Karpas-422 (cell line): ENCODE measurements around the gene ZFYVE19. TPM values are rescaled to one million over a fixed set of nuclear protein-coding genes. Genes with fewer than 3 reads are reported as not detected.

Experiments
- DNase-seq: peaks from one replicate; pipeline ENCODE4 v3.0.0-alpha.2; 2015
- H2AFZ ChIP-seq: fragments of 200-600 bp; sonication (generic); 2 replicates; pipeline ENCODE4 v1.6.1; 2014; ENCODE audit warnings: antibody characterized with exemption, low read length, mixed read lengths
- H3K27ac ChIP-seq: fragments of 200-600 bp; sonication (generic); 2 replicates; pipeline ENCODE4 v1.5.1; 2014; ENCODE audit warnings: mild to moderate bottlenecking, low read length, moderate library complexity
- H3K27me3 ChIP-seq: fragments of 200-600 bp; sonication (generic); 2 replicates; pipeline ENCODE4 v1.6.1; 2014; ENCODE audit warnings: low read length, mixed read lengths
- H3K36me3 ChIP-seq: fragments of 200-600 bp; sonication (generic); 2 replicates; pipeline ENCODE4 v1.6.1; 2014; ENCODE audit warnings: low read length, mixed read lengths; ENCODE audit not compliant: insufficient read depth
- H3K4me1 ChIP-seq: fragments of 200-600 bp; sonication (generic); 2 replicates; pipeline ENCODE4 v1.6.1; 2014; ENCODE audit warnings: mild to moderate bottlenecking, low read length, mixed read lengths
- H3K4me2 ChIP-seq: fragments of 200-600 bp; sonication (generic); 2 replicates; pipeline ENCODE4 v1.6.1; 2014; ENCODE audit warnings: low read length, low read depth, mild to moderate bottlenecking; ENCODE audit not compliant: poor library complexity, severe bottlenecking
- H3K4me3 ChIP-seq: fragments of 200-600 bp; sonication (generic); 2 replicates; pipeline ENCODE4 v1.5.1; 2014; ENCODE audit warnings: mild to moderate bottlenecking, antibody characterized with exemption, low read length, mixed read lengths
- H3K79me2 ChIP-seq: fragments of 200-600 bp; sonication (generic); 2 replicates; pipeline ENCODE4 v1.6.1; 2014; ENCODE audit warnings: mild to moderate bottlenecking, low read length, mixed read lengths
- H3K9ac ChIP-seq: fragments of 200-600 bp; sonication (generic); 2 replicates; pipeline ENCODE4 v1.6.0; 2014; ENCODE audit warnings: low read length
- H3K9me2 ChIP-seq: fragments of 200-600 bp; sonication (generic), shearing (Covaris generic); replicated peaks from 2 replicates; pipeline ENCODE4 v1.6.0; 2014; ENCODE audit warnings: mild to moderate bottlenecking, low read length, moderate library complexity; ENCODE audit not compliant: insufficient read depth
- H3K9me3 ChIP-seq: fragments of 300-700, 200-600 bp; sonication (generic); 2 replicates; pipeline ENCODE4 v1.6.1; 2014; ENCODE audit warnings: low read length, mixed read lengths
- H4K20me1 ChIP-seq: fragments of 200-600 bp; sonication (generic); 2 replicates; pipeline ENCODE4 v1.6.1; 2014; ENCODE audit warnings: mild to moderate bottlenecking, antibody characterized with exemption, low read length, low read depth; ENCODE audit not compliant: insufficient read depth
- total RNA-seq: library from RNA; depleted of rRNA; stranded (reverse); fragments of >200 nt; shearing (Covaris generic); gene quantifications from 2 replicates; pipeline ENCODE4 v1.2.3, GENCODE V29; 2014; ENCODE audit warnings: low replicate concordance

The ZFYVE19 gene
- total RNA-seq, 1 experiment from 2014 or later, result 14.5 TPM

DNA sequence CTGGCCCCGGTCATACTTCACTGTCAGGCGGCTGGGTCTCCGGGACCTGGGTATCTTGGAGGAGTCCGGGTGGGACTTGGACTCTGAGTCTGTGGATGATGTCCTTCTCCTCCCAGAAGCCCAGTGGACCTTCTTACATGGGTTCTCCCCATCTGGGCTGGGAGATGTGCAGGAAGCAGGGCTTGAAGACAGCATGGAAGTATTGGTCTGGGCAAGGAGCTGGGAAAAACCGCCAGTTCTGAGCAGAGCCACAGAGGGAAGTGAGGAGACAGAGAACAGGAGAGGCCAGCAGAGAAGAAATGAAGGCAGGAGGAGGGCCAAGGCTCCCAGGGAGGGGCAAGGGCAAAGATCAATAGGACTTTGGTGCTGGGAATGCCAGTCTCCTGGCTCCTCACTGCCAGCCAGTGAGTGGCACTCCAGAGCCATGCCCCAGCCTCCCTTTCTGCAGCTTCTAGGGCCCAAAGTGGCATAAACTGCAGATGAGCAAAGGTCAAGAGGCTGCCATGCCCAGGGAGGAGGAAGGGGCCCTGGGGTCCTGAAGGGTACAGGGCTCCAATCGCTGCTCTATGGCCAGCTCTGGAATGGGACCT, 21.7 kb downstream of the ZFYVE19 start, which contains the start of gene PPP1R14D:
TSS of gene PPP1R14D (minus strand) at position 262 of the 590 bp plus-strand sequence. CDS start at position 195, 67 bp downstream.
- Histone ChIP-seq H3K4me1 (peaks cover 4% of the 10 kb centered on the region; the same call in 1 of the 2 replicates), H3K4me2 (peak within 1 kb of the TSS; percentile 30), H3K27me3 (no peaks in the 10 kb centered on the region), H4K20me1 (no peaks in the 10 kb centered on the region), H3K4me3 (no peak within 1 kb of the TSS), H3K9me2 (no peaks in the 10 kb centered on the region), H3K79me2 (no peaks in the 10 kb centered on the region), H3K9me3 (no peaks in the 10 kb centered on the region), H3K9ac (no peak within 1 kb of the TSS), H2AFZ (peak within 1 kb of the TSS; percentile 51; the same call in 1 of the 2 replicates), H3K27ac (no peak within 1 kb of the TSS), H3K36me3 (no peaks in the 10 kb centered on the region)
- DNase-seq, result no peak

DNA sequence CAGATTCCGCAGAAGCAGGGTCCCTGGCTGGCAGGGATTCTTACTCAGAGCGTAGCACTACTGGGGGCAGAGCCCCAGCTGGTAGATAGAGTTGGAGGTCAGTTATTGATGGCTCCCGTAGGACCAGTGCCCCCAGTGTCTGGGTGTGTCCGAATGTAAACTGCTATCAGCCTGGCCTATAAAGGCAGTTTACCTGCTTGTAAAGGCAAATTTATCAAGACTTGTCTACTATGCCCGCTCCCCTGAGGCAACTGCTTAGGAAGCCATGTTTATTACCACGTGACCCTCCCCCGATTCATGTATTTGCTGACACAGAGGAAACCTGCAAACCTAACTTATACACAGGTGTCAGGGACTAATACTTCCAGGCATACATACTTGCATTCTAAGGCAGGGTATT, 22.2 kb downstream of the ZFYVE19 start:
- Histone ChIP-seq H3K27ac (no peak overlapping the region), H3K9ac (no peak overlapping the region), H3K4me2 (peak overlapping the region; percentile 30)

GRCh38 chr15:40830884-40831283, 24.0 kb downstream of the ZFYVE19 start:
- H3K4me3 ChIP-seq, result no peak overlapping the region
- no peaks in the 10 kb centered on the region for H4K20me1 ChIP-seq
- DNase-seq, result no peak
- no peak overlapping the region for H3K4me2 ChIP-seq
- H3K9ac ChIP-seq, result no peak overlapping the region
- H3K4me1 ChIP-seq, result peaks cover 4% of the 10 kb centered on the region; the same call in 1 of the 2 replicates
- H2AFZ ChIP-seq, result 0 out of 2 replicates have a peak overlapping the region, but pooled peaks have one; percentile 1
- no peaks in the 10 kb centered on the region for H3K9me2 ChIP-seq
- no peak overlapping the region for H3K27ac ChIP-seq
- no peaks in the 10 kb centered on the region for H3K27me3 ChIP-seq
- no peaks in the 10 kb centered on the region for H3K36me3 ChIP-seq
- H3K79me2 ChIP-seq, result no peaks in the 10 kb centered on the region
- H3K9me3 ChIP-seq, result no peaks in the 10 kb centered on the region

More for the DNA sequence above, 22.2 kb downstream of the ZFYVE19 start:
- no peaks in the 10 kb centered on the region for H3K36me3 ChIP-seq
- no peaks in the 10 kb centered on the region for H4K20me1 ChIP-seq
- no peaks in the 10 kb centered on the region for H3K9me3 ChIP-seq
- H3K27me3 ChIP-seq, result no peaks in the 10 kb centered on the region
- peak overlapping the region; percentile 51; the same call in 1 of the 2 replicates for H2AFZ ChIP-seq
- H3K4me3 ChIP-seq, result no peak overlapping the region
- no peaks in the 10 kb centered on the region for H3K79me2 ChIP-seq
- peak; percentile 63 for DNase-seq
- H3K9me2 ChIP-seq, result no peaks in the 10 kb centered on the region
- peaks cover 4% of the 10 kb centered on the region; the same call in 1 of the 2 replicates for H3K4me1 ChIP-seq

GRCh38 chr15:40831861-40832260, 25.0 kb downstream of the ZFYVE19 start:
- Histone ChIP-seq H3K4me2 (no peak overlapping the region), H3K4me1 (peaks cover 4% of the 10 kb centered on the region; the same call in 1 of the 2 replicates), H3K9me2 (no peaks in the 10 kb centered on the region), H3K9me3 (no peaks in the 10 kb centered on the region), H3K79me2 (no peaks in the 10 kb centered on the region), H4K20me1 (no peaks in the 10 kb centered on the region), H3K27ac (no peak overlapping the region), H3K36me3 (no peaks in the 10 kb centered on the region), H3K4me3 (no peak overlapping the region), H2AFZ (no peak overlapping the region), H3K9ac (no peak overlapping the region), H3K27me3 (no peaks in the 10 kb centered on the region)
- no peak for DNase-seq

GRCh38 chr15:40832903-40833302, 26.0 kb downstream of the ZFYVE19 start:
- Histone ChIP-seq H3K9me3 (no peaks in the 10 kb centered on the region), H3K27ac (no peak overlapping the region), H3K9ac (no peak overlapping the region), H3K36me3 (no peaks in the 10 kb centered on the region), H3K27me3 (no peaks in the 10 kb centered on the region), H3K9me2 (no peaks in the 10 kb centered on the region), H4K20me1 (no peaks in the 10 kb centered on the region), H2AFZ (no peak overlapping the region), H3K4me2 (no peak overlapping the region), H3K4me1 (peaks cover 4% of the 10 kb centered on the region; the same call in 1 of the 2 replicates), H3K79me2 (no peaks in the 10 kb centered on the region), H3K4me3 (no peak overlapping the region)
- DNase-seq, result no peak

DNA sequence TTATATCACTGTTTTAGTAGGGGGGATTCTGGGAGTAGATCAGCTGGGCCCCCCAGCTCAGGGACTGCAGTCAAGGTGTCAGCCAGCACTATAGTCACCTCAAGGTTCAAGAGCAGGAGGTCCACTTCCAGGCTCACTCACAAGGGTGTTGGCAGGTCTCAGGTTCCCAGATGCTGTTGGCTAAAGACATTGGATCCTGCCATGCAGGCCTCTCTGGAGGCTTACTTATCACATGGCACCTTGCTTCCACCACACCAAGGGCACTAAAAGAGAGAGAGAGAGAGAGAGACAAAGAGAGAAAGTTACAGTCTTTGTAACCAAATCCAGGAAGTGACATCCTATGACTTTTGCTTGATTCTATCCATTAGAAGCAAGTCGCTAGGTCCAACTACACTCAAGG, 29.1 kb downstream of the ZFYVE19 start:
- H2AFZ ChIP-seq, result no peak overlapping the region
- no peaks in the 10 kb centered on the region for H3K9me2 ChIP-seq
- H4K20me1 ChIP-seq, result no peaks in the 10 kb centered on the region
- no peaks in the 10 kb centered on the region for H3K36me3 ChIP-seq
- no peak overlapping the region for H3K4me2 ChIP-seq
- no peak overlapping the region for H3K9ac ChIP-seq
- H3K27ac ChIP-seq, result no peak overlapping the region
- no peaks in the 10 kb centered on the region for H3K9me3 ChIP-seq
- no peaks in the 10 kb centered on the region for H3K79me2 ChIP-seq
- no peak overlapping the region for H3K4me3 ChIP-seq
- DNase-seq, result no peak
- no peaks in the 10 kb centered on the region for H3K4me1 ChIP-seq
- H3K27me3 ChIP-seq, result no peaks in the 10 kb centered on the region

GRCh38 chr15:40838756-40839155, 31.9 kb downstream of the ZFYVE19 start:
- Histone ChIP-seq H3K9me2 (no peaks in the 10 kb centered on the region), H2AFZ (no peak overlapping the region), H3K9ac (no peak overlapping the region), H4K20me1 (no peaks in the 10 kb centered on the region), H3K36me3 (no peaks in the 10 kb centered on the region), H3K4me1 (peaks cover 4% of the 10 kb centered on the region), H3K27me3 (no peaks in the 10 kb centered on the region), H3K79me2 (no peaks in the 10 kb centered on the region), H3K27ac (no peak overlapping the region), H3K4me3 (no peak overlapping the region), H3K4me2 (no peak overlapping the region), H3K9me3 (no peaks in the 10 kb centered on the region)
- DNase-seq, result no peak

- Histone ChIP-seq H3K4me2 (no peak overlapping the region), H3K4me1 (peaks cover 16% of the 10 kb centered on the region), H3K36me3 (no peaks in the 10 kb centered on the region), H2AFZ (no peak overlapping the region), H3K9me2 (no peaks in the 10 kb centered on the region), H4K20me1 (no peaks in the 10 kb centered on the region), H3K9me3 (no peaks in the 10 kb centered on the region), H3K9ac (no peak overlapping the region), H3K4me3 (no peak overlapping the region), H3K27me3 (no peaks in the 10 kb centered on the region), H3K27ac (no peak overlapping the region), H3K79me2 (no peaks in the 10 kb centered on the region)
- DNase-seq, result no peak
These were observed 34.9 kb downstream of the ZFYVE19 start for GRCh38 chr15:40841741-40842140.
